Osteoblast (primary cell): Measurements from ENCODE around the gene GALC. TPM values are rescaled to one million over a fixed set of nuclear protein-coding genes. Genes with fewer than 3 reads are reported as not detected.

Experiments used
- DNase-seq: peaks from one replicate; pipeline ENCODE4 v3.0.0; 2011; ENCODE audit warnings: low spot score, mixed read lengths; ENCODE audit not compliant: insufficient read length; ENCODE audit errors: missing footprints
- H2AFZ ChIP-seq: 2 replicates; pipeline ENCODE4 v1.6.0; 2011; ENCODE audit warnings: mild to moderate bottlenecking, low read length
- H3K27ac ChIP-seq: 2 replicates; pipeline ENCODE4 v1.5.1; 2011; ENCODE audit warnings: mild to moderate bottlenecking, low read depth, low read length, moderate library complexity
- H3K27me3 ChIP-seq: 2 replicates; pipeline ENCODE4 v1.6.0; 2012; ENCODE audit warnings: mild to moderate bottlenecking, control low read depth, inconsistent platforms, low read length, moderate library complexity; ENCODE audit not compliant: insufficient read depth
- H3K36me3 ChIP-seq: 2 replicates; pipeline ENCODE4 v1.5.1; 2011; ENCODE audit warnings: mild to moderate bottlenecking, low read length, control low read depth, moderate library complexity; ENCODE audit not compliant: insufficient read depth
- H3K4me1 ChIP-seq: 2 replicates; pipeline ENCODE4 v1.5.1; 2011; ENCODE audit warnings: mild to moderate bottlenecking, low read length, control low read depth, moderate library complexity; ENCODE audit not compliant: insufficient read depth
- H3K4me2 ChIP-seq: 2 replicates; pipeline ENCODE4 v1.6.0; 2011; ENCODE audit warnings: mild to moderate bottlenecking, low read length; ENCODE audit not compliant: insufficient read depth
- H3K4me3 ChIP-seq: fragments of 200-600 bp; sonication (generic); 3 replicates; pipeline ENCODE4 v1.5.1; 2012; ENCODE audit warnings: mild to moderate bottlenecking, low read length, inconsistent platforms; ENCODE audit not compliant: insufficient read depth
- H3K79me2 ChIP-seq: 2 replicates; pipeline ENCODE4 v1.6.0; 2012; ENCODE audit warnings: mild to moderate bottlenecking, low read length, control low read depth, inconsistent platforms; ENCODE audit not compliant: insufficient read depth
- H3K9me3 ChIP-seq: 2 replicates; pipeline ENCODE4 v1.5.1; 2011; ENCODE audit warnings: low read depth, low read length, control low read depth
- H4K20me1 ChIP-seq: 2 replicates; pipeline ENCODE4 v1.6.0; 2012; ENCODE audit warnings: mild to moderate bottlenecking, low read length, control low read depth; ENCODE audit not compliant: insufficient read depth
- total RNA-seq: library from RNA; depleted of rRNA; stranded (reverse); fragments of >200 nt; gene quantifications from 2 replicates; pipeline ENCODE4 v1.2.3, GENCODE V29; 2012
- TF ChIP-seq, protein P1 (sequence below): IDR thresholded peaks from 2 replicates; pipeline ENCODE4 v1.5.1; 2011; ENCODE audit warnings: mild to moderate bottlenecking, low read depth, low read length, moderate library complexity; ENCODE audit errors: extremely low read depth

Gene GALC
- total RNA-seq, 1 donor, result 17.0 TPM

DNA sequence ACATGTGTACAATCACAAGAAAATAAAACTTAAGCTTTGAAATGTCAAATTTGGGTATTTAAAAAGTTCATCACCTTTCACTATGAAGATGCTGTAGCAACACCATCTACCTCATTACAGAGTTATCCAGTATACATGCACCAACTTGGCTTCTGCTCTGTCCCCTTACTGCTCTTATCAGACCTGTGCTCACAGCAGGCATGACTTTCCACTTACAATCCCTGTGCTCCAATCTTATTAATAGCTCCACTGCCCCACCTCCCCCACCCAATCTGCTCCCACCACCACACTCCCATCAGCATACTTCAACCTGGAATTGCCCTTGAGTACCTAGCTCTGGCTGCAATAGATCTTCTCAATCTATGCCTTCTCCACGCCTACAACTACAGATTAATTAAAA, 13.3 kb downstream of the GALC start:
- H2AFZ ChIP-seq, result no peak overlapping the region
- no peak overlapping the region for H3K27ac ChIP-seq
- no peaks in the 10 kb centered on the region for H3K36me3 ChIP-seq
- H3K4me1 ChIP-seq, result no peaks in the 10 kb centered on the region
- H3K4me3 ChIP-seq, result no peak overlapping the region
- no peaks in the 10 kb centered on the region for H3K79me2 ChIP-seq
- H4K20me1 ChIP-seq, result no peaks in the 10 kb centered on the region
- no peaks in the 10 kb centered on the region for H3K9me3 ChIP-seq
- H3K4me2 ChIP-seq, result no peak overlapping the region
- TF ChIP-seq, protein P1, sequence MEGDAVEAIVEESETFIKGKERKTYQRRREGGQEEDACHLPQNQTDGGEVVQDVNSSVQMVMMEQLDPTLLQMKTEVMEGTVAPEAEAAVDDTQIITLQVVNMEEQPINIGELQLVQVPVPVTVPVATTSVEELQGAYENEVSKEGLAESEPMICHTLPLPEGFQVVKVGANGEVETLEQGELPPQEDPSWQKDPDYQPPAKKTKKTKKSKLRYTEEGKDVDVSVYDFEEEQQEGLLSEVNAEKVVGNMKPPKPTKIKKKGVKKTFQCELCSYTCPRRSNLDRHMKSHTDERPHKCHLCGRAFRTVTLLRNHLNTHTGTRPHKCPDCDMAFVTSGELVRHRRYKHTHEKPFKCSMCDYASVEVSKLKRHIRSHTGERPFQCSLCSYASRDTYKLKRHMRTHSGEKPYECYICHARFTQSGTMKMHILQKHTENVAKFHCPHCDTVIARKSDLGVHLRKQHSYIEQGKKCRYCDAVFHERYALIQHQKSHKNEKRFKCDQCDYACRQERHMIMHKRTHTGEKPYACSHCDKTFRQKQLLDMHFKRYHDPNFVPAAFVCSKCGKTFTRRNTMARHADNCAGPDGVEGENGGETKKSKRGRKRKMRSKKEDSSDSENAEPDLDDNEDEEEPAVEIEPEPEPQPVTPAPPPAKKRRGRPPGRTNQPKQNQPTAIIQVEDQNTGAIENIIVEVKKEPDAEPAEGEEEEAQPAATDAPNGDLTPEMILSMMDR, result no peak
- no peaks in the 10 kb centered on the region for H3K27me3 ChIP-seq
- DNase-seq, result no peak

DNA sequence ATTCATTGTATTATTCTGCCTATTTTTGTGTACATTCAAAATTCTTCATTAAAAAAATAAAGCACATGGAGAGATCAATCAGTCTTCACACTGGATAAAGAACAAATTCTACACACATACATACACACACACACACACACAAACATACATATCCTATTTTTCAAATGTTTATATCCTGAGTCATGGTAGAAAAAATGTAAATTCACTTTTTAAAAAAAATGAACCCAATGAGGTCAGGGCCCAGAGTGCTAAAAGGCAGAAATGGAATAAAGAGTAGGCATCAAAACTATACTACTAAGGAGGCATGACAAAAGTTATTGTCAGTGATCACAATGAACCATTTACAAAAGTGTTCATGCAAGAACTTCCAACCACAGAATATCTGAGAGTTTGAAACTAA, 17.3 kb downstream of the GALC start:
- no peak overlapping the region for H2AFZ ChIP-seq
- H3K4me3 ChIP-seq, result no peak overlapping the region
- TF ChIP-seq, protein P1, result no peak
- H3K79me2 ChIP-seq, result no peaks in the 10 kb centered on the region
- no peaks in the 10 kb centered on the region for H3K9me3 ChIP-seq
- no peaks in the 10 kb centered on the region for H3K4me1 ChIP-seq
- H3K27me3 ChIP-seq, result no peaks in the 10 kb centered on the region
- no peaks in the 10 kb centered on the region for H3K36me3 ChIP-seq
- no peak overlapping the region for H3K4me2 ChIP-seq
- no peaks in the 10 kb centered on the region for H4K20me1 ChIP-seq
- H3K27ac ChIP-seq, result no peak overlapping the region
- DNase-seq, result no peak

DNA sequence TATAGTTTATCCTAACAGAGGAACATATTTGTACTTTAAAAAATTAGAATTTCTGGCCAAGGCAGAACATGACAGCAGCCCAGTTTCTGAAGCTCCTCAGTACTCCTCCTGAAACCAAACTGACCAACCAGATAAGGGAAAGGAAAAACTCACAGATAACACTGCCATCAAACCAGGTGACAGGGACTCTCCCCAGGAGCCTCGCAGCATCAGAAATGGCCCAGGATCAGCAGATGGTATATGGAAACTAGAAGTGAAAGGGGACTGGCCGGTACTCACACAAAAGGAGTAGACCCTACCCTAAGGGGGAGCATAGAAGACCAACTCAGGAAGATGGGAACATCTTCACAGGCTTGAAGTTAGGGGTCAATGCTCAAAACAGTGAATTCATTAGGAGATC, 22.0 kb downstream of the GALC start:
- Histone ChIP-seq H3K4me2 (no peak overlapping the region), H3K36me3 (no peaks in the 10 kb centered on the region), H3K4me3 (no peak overlapping the region), H3K79me2 (no peaks in the 10 kb centered on the region), H3K9me3 (no peaks in the 10 kb centered on the region), H3K27ac (no peak overlapping the region), H3K27me3 (no peaks in the 10 kb centered on the region), H2AFZ (no peak overlapping the region), H3K4me1 (no peaks in the 10 kb centered on the region), H4K20me1 (no peaks in the 10 kb centered on the region)
- TF ChIP-seq, protein P1, result no peak
- no peak for DNase-seq

DNA sequence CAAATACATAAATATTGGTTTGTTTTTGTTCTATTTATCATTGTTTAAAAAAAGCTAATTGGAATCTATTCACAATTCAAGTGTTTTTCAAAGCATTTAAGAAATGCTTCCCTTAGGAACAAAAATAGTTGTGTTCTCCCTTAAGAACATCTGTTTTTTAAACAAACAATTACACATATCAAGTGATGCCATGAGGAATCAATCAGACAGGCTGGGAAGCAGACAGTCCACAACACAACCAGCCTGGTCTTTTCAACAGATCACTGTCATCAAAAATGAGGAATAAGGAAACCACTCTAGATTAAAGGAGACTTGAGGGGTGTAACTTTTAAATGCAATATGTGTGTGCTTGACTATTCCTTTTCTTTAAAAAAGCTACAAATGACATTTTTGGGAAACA, 25.5 kb downstream of the GALC start:
- H4K20me1 ChIP-seq, result no peaks in the 10 kb centered on the region
- no peak for DNase-seq
- no peak overlapping the region for H3K27ac ChIP-seq
- no peaks in the 10 kb centered on the region for H3K9me3 ChIP-seq
- no peaks in the 10 kb centered on the region for H3K4me1 ChIP-seq
- no peak overlapping the region for H3K4me2 ChIP-seq
- H3K36me3 ChIP-seq, result no peaks in the 10 kb centered on the region
- no peaks in the 10 kb centered on the region for H3K27me3 ChIP-seq
- H2AFZ ChIP-seq, result no peak overlapping the region
- no peaks in the 10 kb centered on the region for H3K79me2 ChIP-seq
- H3K4me3 ChIP-seq, result no peak overlapping the region
- TF ChIP-seq, protein P1, result no peak
